ENCODE measurements around the gene PLPPR5.

The PLPPR5 gene

GRCh38 chr1:98849969-98850636 is 154.6 kb downstream of the PLPPR5 start:
- DNase-seq = no peak

- DNase-seq = no peak
Observed at GRCh38 chr1:98842241-98842640, 162.4 kb downstream of the PLPPR5 start.

Data from hypothalamus (tissue), 51 donors.